Liver (tissue), 9 donors: ENCODE measurements around the gene USP24. TPM values are rescaled to one million over a fixed set of nuclear protein-coding genes. Genes with fewer than 3 reads are reported as not detected.

ENCODE experiments used
- DNase-seq: peaks from one replicate; pipeline ENCODE4 v3.0.0-alpha.2; 2017; ENCODE audit warnings: low spot score
- H3K27ac ChIP-seq, 2 donors: one replicate each; pipeline ENCODE4 v1.7.0; 2013; ENCODE audit warnings: inconsistent platforms in 2 of 2, low read length in 2 of 2, control low read depth in 1 of 2, low read depth in 1 of 2, mild to moderate bottlenecking in 1 of 2
- H3K27me3 ChIP-seq, 4 donors: one replicate each; pipeline versions ENCODE4 v1.6.1 to v1.7.0; 2013; ENCODE audit warnings: low read length in 3 of 4, inconsistent platforms in 1 of 4, mild to moderate bottlenecking in 1 of 4, moderate library complexity in 1 of 4; ENCODE audit not compliant: control insufficient read depth in 4 of 4, insufficient read depth in 4 of 4
- H3K36me3 ChIP-seq, 4 donors: one replicate each; pipeline versions ENCODE4 v1.6.1 to v1.7.0; 2013; ENCODE audit warnings: low read length in 3 of 4, mild to moderate bottlenecking in 3 of 4, low read depth in 1 of 4, moderate library complexity in 1 of 4; ENCODE audit not compliant: control insufficient read depth in 4 of 4, insufficient read depth in 3 of 4
- H3K4me1 ChIP-seq, 4 donors: one replicate each; pipeline versions ENCODE4 v1.6.1 to v1.7.0; 2013; ENCODE audit warnings: low read length in 3 of 4, mild to moderate bottlenecking in 3 of 4, moderate library complexity in 1 of 4; ENCODE audit not compliant: control insufficient read depth in 4 of 4, insufficient read depth in 4 of 4
- H3K4me3 ChIP-seq, 3 donors: one replicate each; pipeline versions ENCODE4 v1.6.1 to v1.7.0; 2013; ENCODE audit warnings: low read length in 3 of 3, control low read depth in 1 of 3, low read depth in 1 of 3, mild to moderate bottlenecking in 1 of 3
- H3K9ac ChIP-seq, 2 donors: one replicate each; pipeline ENCODE4 v1.7.0; 2013; ENCODE audit warnings: low read length in 2 of 2, mild to moderate bottlenecking in 2 of 2, moderate library complexity in 2 of 2, control low read depth in 1 of 2, low read depth in 1 of 2
- H3K9me3 ChIP-seq, 4 donors: one replicate each; pipeline versions ENCODE4 v1.6.1 to v1.7.0; 2013; ENCODE audit warnings: low read length in 3 of 4; ENCODE audit not compliant: control insufficient read depth in 4 of 4
- EGR1 ChIP-seq, 2 donors: IDR thresholded peaks; 2 replicates each; pipeline ENCODE4 v1.6.1; 2016 to 2018; ENCODE audit warnings: antibody characterized with exemption in 2 of 2, low read depth in 2 of 2
- FOXA1 ChIP-seq: IDR thresholded peaks from 2 replicates; pipeline ENCODE4 v1.6.1; 2016; ENCODE audit warnings: antibody characterized with exemption
- FOXA2 ChIP-seq: IDR thresholded peaks from 2 replicates; pipeline ENCODE4 v1.6.1; 2016; ENCODE audit warnings: antibody characterized with exemption
- GABPA ChIP-seq, 2 donors: IDR thresholded peaks in 1 of 2; conservative IDR thresholded peaks in 1 of 2; 2 replicates each; pipeline ENCODE4 v1.6.1; 2016; ENCODE audit warnings: antibody characterized with exemption in 2 of 2, mild to moderate bottlenecking in 1 of 2, moderate library complexity in 1 of 2
- HNF4A ChIP-seq, 2 donors: conservative IDR thresholded peaks; 2 replicates each; pipeline ENCODE4 v1.6.1; 2016; ENCODE audit warnings: antibody characterized with exemption in 2 of 2, mild to moderate bottlenecking in 2 of 2
- HNF4G ChIP-seq: IDR thresholded peaks from 2 replicates; pipeline ENCODE4 v1.6.1; 2016; ENCODE audit warnings: antibody characterized with exemption
- JUND ChIP-seq, 2 donors: IDR thresholded peaks; 2 replicates each; pipeline ENCODE4 v1.6.1; 2016; ENCODE audit warnings: antibody characterized with exemption in 2 of 2
- NR2F2 ChIP-seq: IDR thresholded peaks from 2 replicates; pipeline ENCODE4 v1.6.1; 2016; ENCODE audit warnings: antibody characterized with exemption
- RAD21 ChIP-seq, 2 donors: IDR thresholded peaks; 2 replicates each; pipeline ENCODE4 v1.6.1; 2016; ENCODE audit warnings: antibody characterized with exemption in 2 of 2, mild to moderate bottlenecking in 2 of 2
- RXRA ChIP-seq, 2 donors: IDR thresholded peaks; 2 replicates each; pipeline ENCODE4 v1.6.1; 2017 to 2018; ENCODE audit warnings: antibody characterized with exemption in 2 of 2, mild to moderate bottlenecking in 1 of 2
- SP1 ChIP-seq: IDR thresholded peaks from 2 replicates; pipeline ENCODE4 v1.6.1; 2018; ENCODE audit warnings: antibody characterized with exemption, mild to moderate bottlenecking
- TAF1 ChIP-seq: conservative IDR thresholded peaks from 2 replicates; pipeline ENCODE4 v1.6.1; 2016; ENCODE audit warnings: antibody characterized with exemption, mild to moderate bottlenecking
- YY1 ChIP-seq: IDR thresholded peaks from 2 replicates; pipeline ENCODE4 v1.6.1; 2016; ENCODE audit warnings: antibody characterized with exemption, mild to moderate bottlenecking
- WGBS: extraction: QIAGEN DNeasy Blood & Tissue Kit; methylation state at CpG from one replicate; pipeline ENCODE4 v1.1.7; 2013; 5-methylcytosine and 5-hydroxymethylcytosine counted together
- polyA plus RNA-seq, 2 donors: library from polyadenylated mRNA; stranded (reverse) in 1 of 2; unstranded in 1 of 2; fragments of 200-250 nt in 1 of 2; fragments of >200 nt in 1 of 2; fragmentation: Nextera tagmentation in 1 of 2; extraction: Ambion mirVana in 1 of 2; gene quantifications; one replicate each; pipeline versions ENCODE4 v1.2.1 to v1.2.3, GENCODE V29; 2013 to 2015
- total RNA-seq, 2 donors: library from RNA; depleted of rRNA; stranded (reverse); fragments of >200 nt; gene quantifications; one replicate each; pipeline ENCODE4 v1.2.3, GENCODE V29; 2014
- TF ChIP-seq, protein P1 (sequence below): IDR thresholded peaks from 2 replicates; pipeline ENCODE4 v1.6.1; 2016; ENCODE audit warnings: antibody characterized with exemption
- TF ChIP-seq, protein P2 (sequence below): fragments of 150-350 bp; IDR thresholded peaks from 2 replicates; pipeline ENCODE4 v1.5.1; 2017; ENCODE audit warnings: improper control_type of control experiment, low read depth, low read length; ENCODE audit not compliant: missing input control
- TF ChIP-seq, protein P3 (sequence below): IDR thresholded peaks from 2 replicates; pipeline ENCODE4 v1.6.1; 2016; ENCODE audit warnings: antibody characterized with exemption
- TF ChIP-seq, protein P4 (sequence below): IDR thresholded peaks from 2 replicates; pipeline ENCODE4 v1.6.1; 2016; ENCODE audit warnings: antibody characterized with exemption
- TF ChIP-seq, protein P5 (sequence below): IDR thresholded peaks from 2 replicates; pipeline ENCODE4 v1.6.1; 2016; ENCODE audit warnings: antibody characterized with exemption, mild to moderate bottlenecking
- donor health status: healthy.
- donor health status: healthy.
- donor health status: healthy.
- donor health status: healthy.
- donor health status: healthy.

USP24 gene
- total and polyA plus RNA-seq, 4 donors, result 7.0 to 75.8 (median 20.3) TPM

DNA sequence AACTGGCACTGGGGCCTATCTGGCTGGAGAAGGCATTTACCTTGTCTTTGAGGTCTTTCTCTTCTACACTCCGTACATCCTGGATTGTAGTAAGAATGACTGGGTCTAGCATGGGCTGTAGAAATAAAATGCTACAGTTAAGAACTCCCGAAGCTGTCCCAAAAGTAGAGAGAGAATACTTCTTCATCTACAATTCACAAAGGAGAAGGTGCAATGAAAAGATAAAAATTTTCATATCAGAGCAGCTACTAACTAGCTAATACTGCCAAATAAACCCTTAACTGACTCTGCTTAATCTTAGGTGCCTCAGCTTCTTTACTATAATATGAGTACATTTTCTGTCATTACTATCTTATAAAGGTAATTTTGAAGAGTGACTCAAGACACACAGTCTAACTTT, 55.6 kb downstream of the USP24 start:
- no peaks in the 10 kb centered on the region for H3K27me3 ChIP-seq
- 97% methylated on average over 2 of the region's 2 CpGs for WGBS
- H3K9me3 ChIP-seq, result no peaks in the 10 kb centered on the region
- no peak overlapping the region for H3K27ac ChIP-seq
- TF ChIP-seq, protein P1, sequence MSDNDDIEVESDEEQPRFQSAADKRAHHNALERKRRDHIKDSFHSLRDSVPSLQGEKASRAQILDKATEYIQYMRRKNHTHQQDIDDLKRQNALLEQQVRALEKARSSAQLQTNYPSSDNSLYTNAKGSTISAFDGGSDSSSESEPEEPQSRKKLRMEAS, result no peak
- TF ChIP-seq RAD21 (IDR thresholded peaks at IDR 0.05) (no peak), YY1 (no peak), SP1 (no peak), JUND (IDR thresholded peaks at IDR 0.05) (no peak), FOXA2 (no peak), GABPA (IDR thresholded peaks at IDR 0.05 in 1 of 2, conservative IDR thresholded peaks at IDR 0.05 in 1 of 2) (no peak), HNF4G (no peak), EGR1 (IDR thresholded peaks at IDR 0.05; ENCODE audit: low read depth in 2 of 2) (no peak), RXRA (IDR thresholded peaks at IDR 0.05) (no peak), TAF1 (no peak), NR2F2 (no peak), HNF4A (conservative IDR thresholded peaks at IDR 0.05) (no peak), FOXA1 (no peak)
- TF ChIP-seq, protein P2, sequence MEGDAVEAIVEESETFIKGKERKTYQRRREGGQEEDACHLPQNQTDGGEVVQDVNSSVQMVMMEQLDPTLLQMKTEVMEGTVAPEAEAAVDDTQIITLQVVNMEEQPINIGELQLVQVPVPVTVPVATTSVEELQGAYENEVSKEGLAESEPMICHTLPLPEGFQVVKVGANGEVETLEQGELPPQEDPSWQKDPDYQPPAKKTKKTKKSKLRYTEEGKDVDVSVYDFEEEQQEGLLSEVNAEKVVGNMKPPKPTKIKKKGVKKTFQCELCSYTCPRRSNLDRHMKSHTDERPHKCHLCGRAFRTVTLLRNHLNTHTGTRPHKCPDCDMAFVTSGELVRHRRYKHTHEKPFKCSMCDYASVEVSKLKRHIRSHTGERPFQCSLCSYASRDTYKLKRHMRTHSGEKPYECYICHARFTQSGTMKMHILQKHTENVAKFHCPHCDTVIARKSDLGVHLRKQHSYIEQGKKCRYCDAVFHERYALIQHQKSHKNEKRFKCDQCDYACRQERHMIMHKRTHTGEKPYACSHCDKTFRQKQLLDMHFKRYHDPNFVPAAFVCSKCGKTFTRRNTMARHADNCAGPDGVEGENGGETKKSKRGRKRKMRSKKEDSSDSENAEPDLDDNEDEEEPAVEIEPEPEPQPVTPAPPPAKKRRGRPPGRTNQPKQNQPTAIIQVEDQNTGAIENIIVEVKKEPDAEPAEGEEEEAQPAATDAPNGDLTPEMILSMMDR, result no peak
- TF ChIP-seq, protein P3, sequence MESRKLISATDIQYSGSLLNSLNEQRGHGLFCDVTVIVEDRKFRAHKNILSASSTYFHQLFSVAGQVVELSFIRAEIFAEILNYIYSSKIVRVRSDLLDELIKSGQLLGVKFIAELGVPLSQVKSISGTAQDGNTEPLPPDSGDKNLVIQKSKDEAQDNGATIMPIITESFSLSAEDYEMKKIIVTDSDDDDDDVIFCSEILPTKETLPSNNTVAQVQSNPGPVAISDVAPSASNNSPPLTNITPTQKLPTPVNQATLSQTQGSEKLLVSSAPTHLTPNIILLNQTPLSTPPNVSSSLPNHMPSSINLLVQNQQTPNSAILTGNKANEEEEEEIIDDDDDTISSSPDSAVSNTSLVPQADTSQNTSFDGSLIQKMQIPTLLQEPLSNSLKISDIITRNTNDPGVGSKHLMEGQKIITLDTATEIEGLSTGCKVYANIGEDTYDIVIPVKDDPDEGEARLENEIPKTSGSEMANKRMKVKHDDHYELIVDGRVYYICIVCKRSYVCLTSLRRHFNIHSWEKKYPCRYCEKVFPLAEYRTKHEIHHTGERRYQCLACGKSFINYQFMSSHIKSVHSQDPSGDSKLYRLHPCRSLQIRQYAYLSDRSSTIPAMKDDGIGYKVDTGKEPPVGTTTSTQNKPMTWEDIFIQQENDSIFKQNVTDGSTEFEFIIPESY, result no peak
- TF ChIP-seq, protein P4, sequence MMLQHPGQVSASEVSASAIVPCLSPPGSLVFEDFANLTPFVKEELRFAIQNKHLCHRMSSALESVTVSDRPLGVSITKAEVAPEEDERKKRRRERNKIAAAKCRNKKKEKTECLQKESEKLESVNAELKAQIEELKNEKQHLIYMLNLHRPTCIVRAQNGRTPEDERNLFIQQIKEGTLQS, result no peak
- no peak overlapping the region for H3K9ac ChIP-seq
- no peak overlapping the region for H3K4me3 ChIP-seq
- H3K4me1 ChIP-seq, result no peaks in the 10 kb centered on the region
- no peak for DNase-seq
- H3K36me3 ChIP-seq, result peaks cover 2 to 36% (median 25%) of the 10 kb centered on the region in 4 donors

DNA sequence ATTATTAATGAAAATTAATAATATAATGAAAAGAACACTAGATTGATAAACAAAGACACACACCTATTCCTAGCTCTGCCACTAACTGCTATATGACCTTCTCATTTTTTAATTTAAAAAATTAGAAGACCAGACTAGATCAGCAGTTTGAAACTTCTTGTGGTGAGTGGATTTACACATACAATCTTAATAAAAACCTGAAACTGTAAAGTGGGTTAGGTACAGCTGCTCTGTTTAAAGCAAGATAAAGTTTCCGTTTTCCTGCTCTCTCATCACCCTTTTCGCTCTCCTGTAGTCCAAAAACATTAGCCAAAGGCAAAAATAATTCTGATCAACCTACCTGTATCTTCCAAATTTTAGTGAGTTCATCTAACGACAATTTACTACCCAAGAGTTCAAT, 58.6 kb downstream of the USP24 start:
- Histone ChIP-seq H3K4me3 (no peak overlapping the region), H3K36me3 (peaks cover 10 to 43% (median 31%) of the 10 kb centered on the region in 4 donors), H3K9ac (no peak overlapping the region), H3K27ac (no peak overlapping the region), H3K9me3 (no peaks in the 10 kb centered on the region), H3K4me1 (no peaks in the 10 kb centered on the region), H3K27me3 (no peaks in the 10 kb centered on the region)
- TF ChIP-seq, protein P5, sequence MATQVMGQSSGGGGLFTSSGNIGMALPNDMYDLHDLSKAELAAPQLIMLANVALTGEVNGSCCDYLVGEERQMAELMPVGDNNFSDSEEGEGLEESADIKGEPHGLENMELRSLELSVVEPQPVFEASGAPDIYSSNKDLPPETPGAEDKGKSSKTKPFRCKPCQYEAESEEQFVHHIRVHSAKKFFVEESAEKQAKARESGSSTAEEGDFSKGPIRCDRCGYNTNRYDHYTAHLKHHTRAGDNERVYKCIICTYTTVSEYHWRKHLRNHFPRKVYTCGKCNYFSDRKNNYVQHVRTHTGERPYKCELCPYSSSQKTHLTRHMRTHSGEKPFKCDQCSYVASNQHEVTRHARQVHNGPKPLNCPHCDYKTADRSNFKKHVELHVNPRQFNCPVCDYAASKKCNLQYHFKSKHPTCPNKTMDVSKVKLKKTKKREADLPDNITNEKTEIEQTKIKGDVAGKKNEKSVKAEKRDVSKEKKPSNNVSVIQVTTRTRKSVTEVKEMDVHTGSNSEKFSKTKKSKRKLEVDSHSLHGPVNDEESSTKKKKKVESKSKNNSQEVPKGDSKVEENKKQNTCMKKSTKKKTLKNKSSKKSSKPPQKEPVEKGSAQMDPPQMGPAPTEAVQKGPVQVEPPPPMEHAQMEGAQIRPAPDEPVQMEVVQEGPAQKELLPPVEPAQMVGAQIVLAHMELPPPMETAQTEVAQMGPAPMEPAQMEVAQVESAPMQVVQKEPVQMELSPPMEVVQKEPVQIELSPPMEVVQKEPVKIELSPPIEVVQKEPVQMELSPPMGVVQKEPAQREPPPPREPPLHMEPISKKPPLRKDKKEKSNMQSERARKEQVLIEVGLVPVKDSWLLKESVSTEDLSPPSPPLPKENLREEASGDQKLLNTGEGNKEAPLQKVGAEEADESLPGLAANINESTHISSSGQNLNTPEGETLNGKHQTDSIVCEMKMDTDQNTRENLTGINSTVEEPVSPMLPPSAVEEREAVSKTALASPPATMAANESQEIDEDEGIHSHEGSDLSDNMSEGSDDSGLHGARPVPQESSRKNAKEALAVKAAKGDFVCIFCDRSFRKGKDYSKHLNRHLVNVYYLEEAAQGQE, result no peak
- TF ChIP-seq EGR1 (IDR thresholded peaks at IDR 0.05; ENCODE audit: low read depth in 2 of 2), result no peak
- TF ChIP-seq, protein P1, result no peak
- TF ChIP-seq TAF1, result no peak
- no peak for TF ChIP-seq JUND (IDR thresholded peaks at IDR 0.05)
- no peak for TF ChIP-seq YY1
- TF ChIP-seq FOXA1, result no peak
- no peak for TF ChIP-seq HNF4A (conservative IDR thresholded peaks at IDR 0.05)
- TF ChIP-seq, protein P3, result no peak
- no peak for TF ChIP-seq RXRA (IDR thresholded peaks at IDR 0.05)
- TF ChIP-seq HNF4G, result no peak
- TF ChIP-seq SP1, result no peak
- TF ChIP-seq NR2F2, result no peak
- no peak for TF ChIP-seq GABPA (IDR thresholded peaks at IDR 0.05 in 1 of 2, conservative IDR thresholded peaks at IDR 0.05 in 1 of 2)
- no peak for DNase-seq
- 98% methylated on average over 3 of the region's 3 CpGs for WGBS
